Erythroblast (primary cell): Measurements from ENCODE around the gene ANKRD62.

Source experiments
- GATA1 ChIP-seq: IDR thresholded peaks from 2 replicates; pipeline ENCODE4 v1.6.1; 2011; ENCODE audit warnings: low read depth, mild to moderate bottlenecking, control low read depth, low read length, moderate library complexity
- POLR2A ChIP-seq: IDR thresholded peaks from 2 replicates; pipeline ENCODE4 v1.6.1; 2011; ENCODE audit warnings: mild to moderate bottlenecking, low read length

- TF ChIP-seq POLR2A (no peak), GATA1 (no peak)
Measured at GRCh38 chr18:12056884-12057402, 36.7 kb upstream of the ANKRD62 start.
